ENCODE data around the gene MCC.

The MCC gene

DNA sequence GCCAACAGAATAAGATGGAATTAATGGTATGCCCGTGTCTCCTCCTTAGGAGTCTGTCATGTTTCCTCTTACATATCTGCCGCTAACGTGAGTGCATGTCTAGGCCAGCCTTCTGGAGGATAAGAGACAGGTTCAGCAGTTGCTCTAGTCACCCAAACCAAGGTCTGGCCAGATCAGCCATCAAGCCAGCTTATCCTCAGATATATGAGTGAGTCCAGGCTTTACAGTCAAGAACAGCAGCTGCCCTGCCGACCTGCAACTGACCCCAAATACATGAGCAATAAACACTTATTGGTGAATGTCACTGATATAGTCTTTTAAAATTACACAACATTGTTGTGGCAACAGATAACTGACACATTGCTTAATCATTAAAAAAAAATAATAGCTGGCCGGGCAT lies 177.0 kb downstream of the MCC start:
- no peak for DNase-seq (ENCODE audit: extremely low spot score)
- no peak for TF ChIP-seq L3MBTL2 (conservative IDR thresholded peaks at IDR 0.05)
- TF ChIP-seq HDGF (IDR thresholded peaks at IDR 0.05; ENCODE audit: borderline replicate concordance), result no peak
- no peak for TF ChIP-seq ELF4 (IDR thresholded peaks at IDR 0.05)
- no peak for TF ChIP-seq ZNF384 (IDR thresholded peaks at IDR 0.05)
- no peak for TF ChIP-seq BHLHE40 (IDR thresholded peaks at IDR 0.05; ENCODE audit: borderline replicate concordance)
- no peak for TF ChIP-seq ARNT (IDR thresholded peaks at IDR 0.05)
- TF ChIP-seq CTBP1 (IDR thresholded peaks at IDR 0.05; ENCODE audit: borderline replicate concordance), result no peak
- TF ChIP-seq SP1 (IDR thresholded peaks at IDR 0.05), result no peak
- no peak for TF ChIP-seq FOXA1 (IDR thresholded peaks at IDR 0.05)
- no peak for TF ChIP-seq LEF1 (IDR thresholded peaks at IDR 0.05; ENCODE audit: borderline replicate concordance)
- TF ChIP-seq NFRKB (IDR thresholded peaks at IDR 0.05), result no peak
- TF ChIP-seq, protein P1, sequence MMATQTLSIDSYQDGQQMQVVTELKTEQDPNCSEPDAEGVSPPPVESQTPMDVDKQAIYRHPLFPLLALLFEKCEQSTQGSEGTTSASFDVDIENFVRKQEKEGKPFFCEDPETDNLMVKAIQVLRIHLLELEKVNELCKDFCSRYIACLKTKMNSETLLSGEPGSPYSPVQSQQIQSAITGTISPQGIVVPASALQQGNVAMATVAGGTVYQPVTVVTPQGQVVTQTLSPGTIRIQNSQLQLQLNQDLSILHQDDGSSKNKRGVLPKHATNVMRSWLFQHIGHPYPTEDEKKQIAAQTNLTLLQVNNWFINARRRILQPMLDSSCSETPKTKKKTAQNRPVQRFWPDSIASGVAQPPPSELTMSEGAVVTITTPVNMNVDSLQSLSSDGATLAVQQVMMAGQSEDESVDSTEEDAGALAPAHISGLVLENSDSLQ (IDR thresholded peaks at IDR 0.05), result no peak
- no peak for TF ChIP-seq FOXK2 (IDR thresholded peaks at IDR 0.05)
- no peak for TF ChIP-seq SUZ12 (IDR thresholded peaks at IDR 0.05)
- no peak for TF ChIP-seq FOXM1 (IDR thresholded peaks at IDR 0.05; ENCODE audit: borderline replicate concordance)
- TF ChIP-seq TARDBP (IDR thresholded peaks at IDR 0.05), result no peak
- POLR2A ChIA-PET, result interaction anchor here (1.3 kb wide), 1 partner anchor 335 kb away, joined by 3 read pairs; the partner anchor contains the start of gene DCP2
- CTCF ChIA-PET, result no interaction called here

DNA sequence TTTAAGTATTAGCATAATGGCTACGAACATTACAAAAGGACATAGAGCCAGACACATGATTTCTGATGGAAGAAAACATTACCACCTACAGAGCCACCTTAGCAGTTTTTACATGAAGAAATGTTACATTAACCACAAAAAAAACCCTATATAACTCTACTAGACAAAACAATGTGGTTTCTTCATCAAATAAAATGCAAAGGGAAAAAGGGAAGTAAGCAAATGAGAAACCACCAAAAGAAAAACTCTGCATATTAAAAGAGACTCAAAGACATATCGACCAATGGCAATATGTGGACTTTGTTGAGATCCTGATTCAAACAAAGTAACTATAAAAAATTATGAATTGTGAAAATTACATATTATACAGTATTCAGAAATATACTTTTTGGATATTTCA lies 186.1 kb downstream of the MCC start:
- no peak for TF ChIP-seq SUZ12 (IDR thresholded peaks at IDR 0.05)
- no peak for TF ChIP-seq LEF1 (IDR thresholded peaks at IDR 0.05; ENCODE audit: borderline replicate concordance)
- no peak for TF ChIP-seq ELF4 (IDR thresholded peaks at IDR 0.05)
- no peak for TF ChIP-seq FOXK2 (IDR thresholded peaks at IDR 0.05)
- no peak for TF ChIP-seq L3MBTL2 (conservative IDR thresholded peaks at IDR 0.05)
- no peak for TF ChIP-seq TARDBP (IDR thresholded peaks at IDR 0.05)
- no peak for TF ChIP-seq FOXA1 (IDR thresholded peaks at IDR 0.05)
- TF ChIP-seq ZNF384 (IDR thresholded peaks at IDR 0.05), result no peak
- TF ChIP-seq FOXM1 (IDR thresholded peaks at IDR 0.05; ENCODE audit: borderline replicate concordance), result no peak
- CTCF ChIA-PET, result no interaction called here
- DNase-seq (ENCODE audit: extremely low spot score), result no peak
- POLR2A ChIA-PET, result no interaction called here

DNA sequence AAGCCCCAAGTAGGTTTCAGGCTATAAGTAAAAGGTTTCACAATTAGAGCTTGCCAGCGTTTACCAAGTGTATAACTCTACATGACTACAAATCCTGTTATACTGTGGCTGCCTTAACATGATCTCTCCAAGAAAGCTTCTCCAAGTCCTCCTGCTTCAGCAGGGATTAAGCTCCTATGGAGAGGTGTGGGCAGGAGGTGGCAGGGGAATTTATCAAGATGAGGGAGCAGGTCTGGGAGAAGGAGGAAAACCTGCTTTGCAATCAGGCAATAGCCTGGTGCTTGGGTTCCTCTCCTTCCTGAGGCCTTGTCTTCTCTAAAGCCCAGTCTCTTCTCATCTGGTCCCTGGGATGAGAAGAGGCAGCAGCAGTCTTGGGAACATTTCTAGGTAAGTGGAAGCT lies 188.7 kb downstream of the MCC start:
- CTCF ChIA-PET, result no interaction called here
- POLR2A ChIA-PET, result no interaction called here

DNA sequence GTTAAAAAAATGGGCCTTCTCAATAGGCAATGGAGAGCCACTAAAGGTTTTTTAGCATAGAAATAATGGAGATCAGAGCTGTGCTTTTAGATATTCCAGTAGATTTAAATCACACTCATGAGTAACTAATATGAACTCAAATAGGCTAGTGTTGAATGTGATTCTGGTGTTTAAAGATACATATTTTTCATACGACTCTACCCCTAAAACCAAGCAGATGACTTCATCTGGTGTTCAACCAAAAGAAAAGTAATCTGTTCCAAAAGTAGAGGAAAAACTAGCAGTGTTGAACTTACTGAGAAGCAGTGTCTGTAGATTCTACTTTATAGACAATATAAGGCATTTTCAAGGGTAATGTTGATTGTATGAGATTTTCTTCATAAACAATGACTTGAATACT lies 191.6 kb downstream of the MCC start:
- ChIA-PET CTCF (no interaction called here), POLR2A (no interaction called here)
- TF ChIP-seq SP1 (IDR thresholded peaks at IDR 0.05) (no peak), ARNT (IDR thresholded peaks at IDR 0.05) (no peak), TARDBP (IDR thresholded peaks at IDR 0.05) (no peak), ZNF384 (IDR thresholded peaks at IDR 0.05) (no peak), SUZ12 (IDR thresholded peaks at IDR 0.05) (no peak)
- DNase-seq (ENCODE audit: extremely low spot score), result no peak

More for the DNA sequence above, 188.7 kb downstream of the MCC start:
- DNase-seq (ENCODE audit: extremely low spot score), result no peak
- TF ChIP-seq TARDBP (IDR thresholded peaks at IDR 0.05) (no peak), FOXK2 (IDR thresholded peaks at IDR 0.05) (no peak), BHLHE40 (IDR thresholded peaks at IDR 0.05; ENCODE audit: borderline replicate concordance) (no peak), SUZ12 (IDR thresholded peaks at IDR 0.05) (no peak)

DNA sequence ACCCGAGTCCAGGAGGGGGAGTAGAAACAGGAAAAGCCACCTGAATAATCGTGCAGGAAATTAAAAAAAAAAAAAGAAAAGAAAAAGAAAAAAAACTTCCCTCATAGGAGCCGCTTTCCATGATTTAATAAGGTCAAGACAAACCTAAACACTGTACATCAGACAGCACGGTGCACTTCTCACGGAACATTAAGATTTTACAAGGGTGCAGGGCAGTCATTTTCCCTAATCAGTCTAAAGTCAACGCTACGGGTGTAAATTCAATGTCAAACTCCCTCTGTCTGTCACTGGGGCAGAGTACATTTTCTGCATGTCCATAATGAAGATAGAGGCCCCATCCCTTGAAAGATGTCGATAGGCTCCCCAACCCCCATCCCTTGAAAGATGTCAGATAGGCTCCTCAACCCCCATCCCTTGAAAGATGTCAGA lies 193.1 kb downstream of the MCC start:
- peak; percentile 18 for DNase-seq (ENCODE audit: extremely low spot score)
- ChIA-PET CTCF (interaction anchor here (1.1 kb wide), 1 partner anchor 221 kb away, joined by 3 read pairs; no protein-coding TSS in a partner anchor), POLR2A (interaction anchor here (0.6 to 2.0 kb wide), 17 partner anchors 9 to 267 kb away, joined by 3 to 6 read pairs (median 3); no protein-coding TSS in a partner anchor)
- TF ChIP-seq ELF4 (IDR thresholded peaks at IDR 0.05), result no peak
- TF ChIP-seq L3MBTL2 (conservative IDR thresholded peaks at IDR 0.05), result no peak
- no peak for TF ChIP-seq BHLHE40 (IDR thresholded peaks at IDR 0.05; ENCODE audit: borderline replicate concordance)
- no peak for TF ChIP-seq FOXM1 (IDR thresholded peaks at IDR 0.05; ENCODE audit: borderline replicate concordance)
- no peak for TF ChIP-seq ARNT (IDR thresholded peaks at IDR 0.05)
- TF ChIP-seq FOXA1 (IDR thresholded peaks at IDR 0.05), result no peak
- no peak for TF ChIP-seq HDGF (IDR thresholded peaks at IDR 0.05; ENCODE audit: borderline replicate concordance)
- TF ChIP-seq, protein P1 (IDR thresholded peaks at IDR 0.05), result peak; percentile 51; the same call in 1 of the 2 replicates
- no peak for TF ChIP-seq NFRKB (IDR thresholded peaks at IDR 0.05)
- no peak for TF ChIP-seq SUZ12 (IDR thresholded peaks at IDR 0.05)
- no peak for TF ChIP-seq FOXK2 (IDR thresholded peaks at IDR 0.05)
- TF ChIP-seq CTBP1 (IDR thresholded peaks at IDR 0.05; ENCODE audit: borderline replicate concordance), result no peak
- no peak for TF ChIP-seq TARDBP (IDR thresholded peaks at IDR 0.05)
- no peak for TF ChIP-seq SP1 (IDR thresholded peaks at IDR 0.05)
- TF ChIP-seq ZNF384 (IDR thresholded peaks at IDR 0.05), result 0 out of 2 replicates have a peak, but pooled peaks have one; percentile 41
- TF ChIP-seq LEF1 (IDR thresholded peaks at IDR 0.05; ENCODE audit: borderline replicate concordance), result no peak

DNA sequence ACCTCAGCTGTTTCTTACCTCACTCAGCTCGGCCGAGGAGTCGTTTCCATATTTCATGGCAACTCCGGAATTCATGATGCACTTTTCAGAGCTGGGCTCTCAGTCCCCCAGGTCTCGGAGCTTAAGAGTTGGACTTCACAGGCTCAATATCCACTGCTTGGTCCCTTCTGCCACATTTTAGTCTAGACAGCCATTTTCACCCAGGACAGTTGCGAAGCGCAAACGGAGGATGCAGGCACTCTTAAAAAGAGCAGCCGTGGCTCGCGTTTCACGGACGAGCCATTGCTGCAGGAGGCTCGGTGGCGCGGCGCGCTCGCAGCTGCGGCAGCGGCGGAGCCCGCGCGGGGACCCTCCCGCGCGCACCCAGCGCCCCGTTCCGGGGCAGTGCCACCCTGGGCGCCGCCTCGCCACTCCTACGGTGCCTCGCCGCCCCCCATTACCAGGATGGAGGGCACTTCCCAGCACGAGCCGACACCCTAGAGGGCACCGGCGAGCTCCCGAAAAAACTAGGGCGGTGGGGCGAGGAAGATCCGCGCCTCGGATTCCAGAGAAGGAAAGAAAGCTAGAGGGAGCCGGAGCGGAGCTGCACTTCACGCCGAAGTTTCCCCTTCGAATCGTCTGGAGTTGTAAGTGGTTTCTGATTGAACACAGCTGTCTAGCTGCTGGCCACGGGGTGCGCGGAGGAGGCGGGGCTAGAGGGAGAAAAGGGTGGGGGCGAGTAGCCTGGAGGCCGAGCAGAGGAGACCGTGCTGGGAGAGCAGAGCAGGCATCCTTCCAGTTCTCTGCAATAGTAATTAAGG lies 193.7 kb downstream of the MCC start:
- CTCF ChIA-PET, result interaction anchor here (0.6 to 1.3 kb wide), 5 partner anchors 149 to 351 kb away, joined by 3 to 6 read pairs (median 3); no protein-coding TSS in a partner anchor
- peak; percentile 87 for DNase-seq (ENCODE audit: extremely low spot score)
- TF ChIP-seq L3MBTL2 (conservative IDR thresholded peaks at IDR 0.05), result peak; percentile 58; the same call in 1 of the 2 replicates
- TF ChIP-seq HDGF (IDR thresholded peaks at IDR 0.05; ENCODE audit: borderline replicate concordance), result no peak
- POLR2A ChIA-PET, result interaction anchor here (0.6 to 2.0 kb wide), 21 partner anchors 9 to 318 kb away, joined by 3 to 6 read pairs (median 3); partner anchors contain the start of gene DCP2
